Spleen (tissue), 7 donors: ENCODE results near the gene AGPAT2.

ENCODE experiments used
- CTCF ChIP-seq, 11 experiments: fragments of 200-600 bp in 7 of 11; fragments of 450-650 bp in 4 of 11; sonication (generic) in 4 of 11; IDR thresholded peaks in 8 of 11; conservative IDR thresholded peaks in 3 of 11; 1 replicate in 7 of 11; 2 replicates in 4 of 11; pipeline versions ENCODE4 v1.4.0 to v1.8.0; 2016 to 2021; ENCODE audit warnings: antibody characterized with exemption in 11 of 11, inconsistent platforms in 4 of 11, mild to moderate bottlenecking in 1 of 11
- POLR2A ChIP-seq, 3 donors: fragments of 450-650 bp; IDR thresholded peaks; one replicate each; pipeline ENCODE4 v1.5.1; 2017; ENCODE audit warnings: antibody characterized with exemption in 3 of 3, mild to moderate bottlenecking in 1 of 3
- POLR2AphosphoS5 ChIP-seq, 3 donors: sonication (generic); formaldehyde crosslinking; IDR thresholded peaks; one replicate each; pipeline ENCODE4 v1.5.1; 2017; ENCODE audit warnings: antibody characterized with exemption in 3 of 3
- donor health status: DM: no; HTN: no; CAD: no; lungs with moderate emphysema.
- donor health status: DM: no; HTN: no; CAD: no.
- donor health status: DM: no; HTN: no; CAD: no.

DNA sequence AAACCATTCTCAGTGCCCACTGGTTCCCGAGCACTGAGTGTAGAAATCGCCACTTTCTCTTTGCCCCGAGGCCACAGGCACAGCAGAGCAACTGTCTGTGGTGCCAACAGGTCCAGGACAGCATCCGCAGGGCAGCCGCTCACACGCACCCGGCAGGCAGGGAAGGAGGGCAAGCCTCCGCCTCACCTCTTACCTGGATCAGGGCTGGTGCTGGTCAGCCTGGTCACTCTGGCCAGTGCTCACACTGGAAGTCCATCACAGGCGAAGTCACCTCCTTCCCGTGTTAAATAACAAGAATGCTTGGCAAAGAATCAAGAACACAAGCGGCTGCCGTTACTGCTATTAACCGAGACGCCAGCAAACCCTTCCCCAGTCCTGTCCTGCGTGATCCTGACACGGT lies 38.9 kb upstream of the AGPAT2 start:
- TF ChIP-seq POLR2A (IDR thresholded peaks at IDR 0.05) = no peak
- TF ChIP-seq CTCF (IDR thresholded peaks at IDR 0.05 in 8 of 11, conservative IDR thresholded peaks at IDR 0.05 in 3 of 11) = no peak
- peak in 2 of 3 donors; percentile 36 to 66 for TF ChIP-seq POLR2AphosphoS5 (IDR thresholded peaks at IDR 0.05)
